Measurements from ENCODE around the gene DLX6. TPM values are rescaled to one million over a fixed set of nuclear protein-coding genes. Genes with fewer than 3 reads are reported as not detected.

The DLX6 gene
- total RNA-seq, 1 experiment from 2014 or later = 3.4 TPM

DNA sequence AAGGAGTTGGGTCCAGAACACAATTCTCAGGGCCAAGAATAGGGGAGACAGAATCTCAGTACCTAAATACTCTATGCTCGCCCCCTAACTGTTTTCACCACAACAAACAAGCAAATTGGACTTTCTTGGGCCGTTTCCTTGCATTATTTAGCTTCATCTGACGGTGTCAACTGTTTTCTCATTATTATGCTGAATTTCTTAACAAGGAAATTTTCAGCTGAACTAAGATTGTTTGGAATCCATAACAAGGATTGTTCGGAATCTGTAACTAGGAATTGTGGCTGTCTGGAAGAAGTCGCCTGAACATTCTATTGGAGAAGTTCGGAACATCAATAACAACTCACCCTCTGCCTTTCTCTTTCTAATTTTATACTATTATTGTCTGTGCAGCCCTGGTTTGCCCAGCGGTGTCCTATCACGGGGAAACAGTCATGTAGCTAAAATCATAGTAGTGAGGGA is 15.5 kb upstream of the DLX6 start:
- Histone ChIP-seq H3K36me3 (no peaks in the 10 kb centered on the region), H3K9me3 (replicated peaks) (no peaks in the 10 kb centered on the region), H3K27ac (no peak overlapping the region), H3K4me1 (no peaks in the 10 kb centered on the region), H3K27me3 (no peaks in the 10 kb centered on the region), H3K4me3 (no peak overlapping the region)
- no peak for DNase-seq

DNA sequence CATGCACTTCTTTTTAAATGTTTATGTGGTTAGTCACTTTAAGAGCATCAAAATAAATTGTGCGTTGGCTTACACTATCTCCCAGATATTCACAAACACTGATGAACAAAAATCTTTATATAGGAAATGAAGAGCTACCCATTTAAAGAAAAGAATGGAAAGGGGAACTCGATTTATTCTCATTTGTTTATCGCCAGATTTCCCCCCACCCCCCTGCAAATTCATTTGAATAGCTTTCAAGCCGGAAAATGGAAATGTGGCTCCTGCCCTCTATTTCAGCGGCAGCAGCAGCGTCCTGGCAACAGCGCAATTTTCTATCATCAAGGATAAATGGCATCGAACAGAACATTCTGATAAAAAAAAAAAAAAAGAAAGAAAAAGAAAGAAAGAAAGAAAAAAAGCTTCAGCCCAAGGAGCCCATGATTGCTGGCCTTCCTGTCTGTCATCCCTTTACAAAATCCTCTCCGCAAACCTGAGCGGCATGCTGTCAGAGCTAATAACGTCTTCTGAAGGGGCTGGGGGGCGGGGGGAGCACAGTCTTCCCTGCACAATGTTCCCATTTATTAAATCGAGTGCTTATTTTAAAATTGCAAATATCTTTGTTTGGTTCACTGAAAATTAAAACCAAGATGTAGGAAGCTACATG is 13.7 kb upstream of the DLX6 start:
- Histone ChIP-seq H3K9me3 (replicated peaks) (no peaks in the 10 kb centered on the region), H3K27ac (no peak overlapping the region), H3K36me3 (no peaks in the 10 kb centered on the region), H3K4me3 (no peak overlapping the region), H3K27me3 (no peaks in the 10 kb centered on the region), H3K4me1 (no peaks in the 10 kb centered on the region)
- DNase-seq = no peak

DNA sequence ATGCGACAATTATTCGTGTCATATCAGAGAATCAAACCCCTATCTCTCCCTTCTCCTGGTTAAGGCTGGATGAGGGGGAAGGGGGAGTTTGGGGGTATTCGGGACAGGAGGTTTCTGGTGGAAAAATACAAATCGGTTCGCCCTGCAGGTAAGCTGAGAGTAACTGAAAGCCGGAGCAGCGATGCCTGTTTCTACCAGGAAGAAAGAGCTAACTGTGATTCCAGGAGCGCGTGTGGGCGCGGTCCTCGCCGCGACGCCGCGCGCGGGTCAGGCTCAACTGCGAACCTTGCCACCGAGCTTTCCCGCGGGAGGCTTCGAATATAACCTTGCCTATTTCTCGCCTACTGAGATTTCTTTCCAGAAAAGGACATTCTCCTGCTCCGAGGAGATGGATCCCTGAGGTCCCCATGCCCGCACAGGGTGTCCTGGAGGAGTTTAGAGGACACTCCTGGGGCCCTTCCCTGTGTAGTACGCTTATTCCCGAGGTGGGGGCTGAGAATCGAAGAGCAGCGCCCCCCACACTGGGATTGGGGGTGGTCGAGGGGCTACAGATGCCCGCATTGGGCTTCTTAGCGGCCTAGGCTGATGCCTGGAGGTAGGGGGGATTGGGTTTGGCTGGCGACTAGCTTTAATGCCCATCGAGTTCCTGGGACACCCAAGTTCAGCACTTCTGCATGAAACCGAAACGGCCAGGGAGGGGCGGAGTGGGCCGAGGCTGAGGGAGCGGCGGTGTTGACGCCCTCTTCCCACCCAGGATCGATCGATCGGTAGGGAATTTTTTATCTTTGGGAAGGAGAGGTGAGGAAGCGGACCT is 13.0 kb upstream of the DLX6 start:
- no peaks in the 10 kb centered on the region for H3K4me1 ChIP-seq
- H3K9me3 ChIP-seq (replicated peaks) = no peaks in the 10 kb centered on the region
- H3K27ac ChIP-seq = no peak overlapping the region
- no peaks in the 10 kb centered on the region for H3K27me3 ChIP-seq
- H3K36me3 ChIP-seq = no peaks in the 10 kb centered on the region
- DNase-seq = no peak
- H3K4me3 ChIP-seq = no peak overlapping the region

DNA sequence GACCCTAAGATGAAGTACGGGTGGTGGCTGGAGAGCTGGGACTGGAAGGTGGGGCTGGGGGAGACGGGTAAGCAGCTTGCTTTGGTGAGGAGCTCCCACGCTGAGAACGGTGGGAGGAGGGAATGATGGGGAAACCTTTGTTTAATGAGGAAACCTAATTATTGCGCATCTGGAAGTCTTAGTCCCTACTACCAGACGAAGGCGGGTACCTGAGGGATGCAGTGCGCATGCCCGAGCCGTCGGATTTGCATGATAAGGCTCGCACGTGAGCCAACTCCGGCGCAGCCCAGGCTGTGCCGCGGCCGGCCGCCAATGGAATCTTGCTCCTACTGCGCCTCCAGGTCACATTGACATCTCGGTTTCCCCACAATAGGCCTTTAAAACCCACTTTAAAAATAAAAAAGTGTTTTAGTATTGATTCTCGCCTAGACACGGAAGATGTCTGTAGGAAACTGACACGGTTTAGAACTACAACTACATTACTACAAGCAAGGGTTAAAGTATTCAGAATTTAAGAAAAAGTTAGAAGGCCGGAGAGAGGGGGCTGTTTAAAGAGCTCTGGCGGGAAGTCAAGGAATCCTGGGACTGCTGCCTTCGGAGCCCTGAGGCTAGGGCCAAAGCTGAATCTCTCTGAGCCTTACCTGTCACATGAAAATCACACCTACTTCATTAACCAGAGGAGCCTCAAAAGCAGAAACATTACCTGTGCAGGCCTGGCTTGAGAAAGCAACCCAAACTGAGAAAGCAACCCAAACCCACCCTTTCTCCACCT is 12.1 kb upstream of the DLX6 start:
- no peaks in the 10 kb centered on the region for H3K9me3 ChIP-seq (replicated peaks)
- no peaks in the 10 kb centered on the region for H3K36me3 ChIP-seq
- no peak overlapping the region for H3K27ac ChIP-seq
- H3K4me1 ChIP-seq = no peaks in the 10 kb centered on the region
- no peak overlapping the region for H3K4me3 ChIP-seq
- H3K27me3 ChIP-seq = no peaks in the 10 kb centered on the region
- DNase-seq = no peak

DNA sequence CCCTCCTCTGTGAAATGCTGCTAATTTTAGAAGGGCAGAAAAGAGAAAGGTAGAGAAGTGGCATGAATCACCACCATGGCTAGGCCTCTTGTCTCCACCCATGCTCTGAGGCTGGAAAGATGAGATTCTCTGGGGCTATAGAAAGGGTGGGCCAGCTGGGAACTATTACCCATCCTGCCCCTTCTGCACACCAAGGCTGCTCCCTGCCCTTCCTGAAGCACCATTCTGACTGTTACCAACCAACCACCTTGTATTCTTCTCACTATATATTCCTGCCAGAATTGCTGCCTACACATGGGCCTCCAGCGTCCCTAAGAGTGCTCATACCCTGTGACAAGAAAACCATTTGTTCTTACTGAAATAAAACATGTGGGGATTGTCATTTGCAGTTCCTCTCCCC is 11.4 kb upstream of the DLX6 start:
- H3K36me3 ChIP-seq = no peaks in the 10 kb centered on the region
- no peak overlapping the region for H3K4me3 ChIP-seq
- H3K9me3 ChIP-seq (replicated peaks) = no peaks in the 10 kb centered on the region
- no peak overlapping the region for H3K27ac ChIP-seq
- no peaks in the 10 kb centered on the region for H3K4me1 ChIP-seq
- H3K27me3 ChIP-seq = no peaks in the 10 kb centered on the region
- no peak for DNase-seq

DNA sequence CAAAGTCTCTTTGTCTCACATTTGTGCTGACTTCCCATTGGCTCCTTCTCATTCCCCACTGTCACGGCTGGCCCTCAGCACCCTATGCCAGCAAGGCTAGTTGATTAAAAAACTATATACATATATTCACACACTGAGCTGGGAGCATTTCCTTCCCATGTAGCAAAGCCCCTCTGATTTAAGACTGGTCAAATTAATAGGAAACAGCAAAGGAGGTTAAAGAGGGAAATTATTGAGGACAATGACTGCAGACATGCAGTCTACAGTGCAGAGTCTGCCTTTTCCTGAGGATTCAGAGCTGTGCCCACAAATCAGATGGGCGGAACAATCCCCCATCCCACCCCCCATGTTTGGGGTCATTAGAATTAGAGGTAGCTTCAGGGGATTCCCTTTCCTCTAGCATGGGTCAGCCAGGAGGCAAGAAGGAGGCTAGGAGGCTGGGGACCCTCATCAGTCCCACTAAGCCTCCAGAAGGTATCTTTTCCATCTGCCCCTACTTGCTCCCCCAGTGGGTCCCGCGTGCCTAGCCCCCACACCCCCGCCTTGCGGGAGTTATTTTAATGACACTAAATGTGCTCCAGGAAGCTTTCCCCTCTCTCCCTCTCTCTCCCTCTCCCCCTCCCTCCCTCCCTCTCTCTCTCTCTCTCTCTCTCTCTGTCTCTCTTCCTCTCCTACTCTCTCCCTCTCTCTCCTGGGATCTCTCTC is 9.8 kb upstream of the DLX6 start:
- no peak overlapping the region for H3K27ac ChIP-seq
- H3K4me3 ChIP-seq = 0 out of 2 replicates have a peak overlapping the region, but pooled peaks have one; percentile 15
- no peaks in the 10 kb centered on the region for H3K36me3 ChIP-seq
- no peaks in the 10 kb centered on the region for H3K9me3 ChIP-seq (replicated peaks)
- H3K27me3 ChIP-seq = no peaks in the 10 kb centered on the region
- no peaks in the 10 kb centered on the region for H3K4me1 ChIP-seq
- DNase-seq = peak in 1 of 2 experiments; percentile 22

DNA sequence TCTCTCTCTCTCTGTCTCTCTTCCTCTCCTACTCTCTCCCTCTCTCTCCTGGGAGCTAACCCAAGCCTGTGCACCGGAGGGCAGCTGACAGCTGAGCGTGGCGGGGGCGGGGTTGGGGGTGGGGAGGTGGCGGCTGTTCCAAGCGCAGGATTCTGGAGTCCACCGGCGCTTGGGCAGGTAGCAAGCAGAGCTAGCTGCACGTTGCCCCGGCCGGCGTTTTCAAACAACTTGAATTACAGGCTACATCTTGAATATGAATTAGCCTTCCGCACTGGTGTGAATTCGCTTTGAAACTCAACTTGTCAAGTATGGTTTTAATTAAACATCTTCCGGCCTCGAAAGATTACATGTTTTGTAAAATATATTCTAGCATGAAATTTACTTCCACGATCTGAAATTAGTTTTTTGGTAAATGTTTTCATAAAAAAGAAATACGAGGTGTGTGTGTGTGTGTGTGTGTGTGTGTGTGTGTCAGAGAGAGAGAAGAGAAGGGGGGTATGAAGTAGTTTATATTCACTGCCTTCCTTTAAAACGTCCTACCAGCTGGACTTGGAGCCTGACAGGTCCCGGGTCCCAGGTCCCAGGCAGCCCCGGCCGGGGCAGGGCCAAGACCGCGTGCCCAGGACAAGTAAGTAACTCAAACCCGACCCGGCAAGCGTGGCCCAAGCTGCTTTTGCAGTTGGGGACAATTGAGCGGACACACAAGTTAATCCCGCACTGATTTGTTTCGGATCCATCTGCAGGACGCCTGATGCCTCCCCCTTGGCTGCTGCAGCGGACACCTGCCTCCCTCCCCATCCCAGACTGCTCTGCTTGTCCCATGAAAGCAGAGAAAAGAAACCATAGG is 9.0 kb upstream of the DLX6 start:
- no peak overlapping the region for H3K27ac ChIP-seq
- no peaks in the 10 kb centered on the region for H3K27me3 ChIP-seq
- no peaks in the 10 kb centered on the region for H3K36me3 ChIP-seq
- 0 out of 2 replicates have a peak overlapping the region, but pooled peaks have one; percentile 14 for H3K4me3 ChIP-seq
- H3K9me3 ChIP-seq (replicated peaks) = no peaks in the 10 kb centered on the region
- no peaks in the 10 kb centered on the region for H3K4me1 ChIP-seq
- DNase-seq = peak; percentile 38 to 58

DNA sequence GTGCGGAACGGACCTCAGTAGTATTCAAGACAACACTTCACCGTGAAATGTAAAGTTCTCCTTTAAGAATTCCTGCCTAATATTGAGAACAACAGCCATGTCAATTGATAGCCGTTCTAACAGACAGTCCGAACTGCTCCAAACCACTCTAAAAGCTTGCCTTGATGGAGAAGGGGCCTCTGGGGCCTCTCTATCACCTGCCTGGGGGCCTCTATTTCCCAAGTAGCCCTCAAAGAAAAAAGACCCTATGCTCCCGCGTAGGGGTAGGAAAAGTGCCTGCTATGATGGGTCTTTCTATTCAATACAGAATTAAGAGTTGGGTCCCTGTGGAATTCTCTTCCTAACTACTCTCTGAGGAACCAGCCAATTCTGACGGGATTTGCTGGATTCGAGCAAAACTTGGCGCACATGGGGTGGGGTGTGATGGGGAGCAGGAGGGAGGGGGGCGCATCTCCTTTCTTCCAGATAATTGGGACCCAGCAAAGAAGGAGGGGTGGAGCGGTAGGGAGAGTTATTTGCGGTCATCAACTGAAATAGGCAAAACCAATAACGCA is 8.3 kb upstream of the DLX6 start:
- Histone ChIP-seq H3K36me3 (no peaks in the 10 kb centered on the region), H3K9me3 (replicated peaks) (no peaks in the 10 kb centered on the region), H3K4me3 (no peak overlapping the region), H3K4me1 (no peaks in the 10 kb centered on the region), H3K27ac (no peak overlapping the region), H3K27me3 (no peaks in the 10 kb centered on the region)
- no peak for DNase-seq

DNA sequence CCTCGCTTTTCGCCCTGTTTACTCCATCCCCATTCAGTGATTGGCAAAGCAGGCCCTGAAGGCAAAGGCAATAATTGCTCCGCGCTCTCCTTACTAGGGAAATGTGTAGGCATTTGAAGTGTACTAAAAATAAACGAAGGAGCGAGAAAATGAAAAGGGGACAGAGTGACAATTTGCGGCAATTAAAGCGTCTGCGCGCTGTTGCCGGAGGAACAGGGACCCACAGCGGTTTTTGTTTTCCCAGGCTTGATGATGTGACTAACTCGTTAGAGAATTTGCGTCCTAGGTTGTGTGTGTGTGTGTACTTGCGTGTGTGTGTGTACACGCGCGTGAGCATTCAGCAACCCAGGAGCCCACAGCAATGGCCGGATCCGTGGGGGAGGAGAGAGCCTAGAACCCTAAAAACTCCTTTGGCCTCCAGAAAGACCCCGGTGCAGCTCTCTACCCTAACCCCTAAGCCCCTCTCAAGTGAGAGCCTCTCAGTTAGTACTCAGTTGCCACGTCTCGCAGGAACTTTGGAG is 7.8 kb upstream of the DLX6 start:
- H3K4me1 ChIP-seq = no peaks in the 10 kb centered on the region
- H3K4me3 ChIP-seq = no peak overlapping the region
- H3K36me3 ChIP-seq = no peaks in the 10 kb centered on the region
- H3K27me3 ChIP-seq = no peaks in the 10 kb centered on the region
- no peaks in the 10 kb centered on the region for H3K9me3 ChIP-seq (replicated peaks)
- DNase-seq = no peak
- H3K27ac ChIP-seq = no peak overlapping the region

DNA sequence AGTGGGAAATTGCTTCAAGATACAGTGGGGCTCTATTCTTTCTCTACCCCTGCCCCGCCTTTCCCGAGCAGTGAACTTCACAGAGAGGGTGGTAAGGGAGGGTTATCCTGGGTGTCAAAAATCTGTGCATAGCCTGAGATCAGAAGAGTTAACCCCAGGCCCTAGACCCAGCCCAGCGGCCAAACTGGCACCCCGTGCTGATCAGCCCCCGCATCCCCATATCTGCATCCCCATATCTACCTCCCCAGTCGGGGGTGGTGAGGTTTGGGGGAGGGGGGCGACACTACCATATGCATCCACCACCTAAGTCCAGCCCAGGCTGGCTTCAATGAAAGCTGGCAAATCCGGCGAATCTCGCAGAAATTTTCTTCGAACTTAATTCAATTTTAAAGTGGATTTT is 7.0 kb upstream of the DLX6 start:
- no peak for DNase-seq
- no peaks in the 10 kb centered on the region for H3K27me3 ChIP-seq
- no peak overlapping the region for H3K27ac ChIP-seq
- no peaks in the 10 kb centered on the region for H3K4me1 ChIP-seq
- H3K9me3 ChIP-seq (replicated peaks) = no peaks in the 10 kb centered on the region
- H3K36me3 ChIP-seq = no peaks in the 10 kb centered on the region
- H3K4me3 ChIP-seq = no peak overlapping the region

DNA sequence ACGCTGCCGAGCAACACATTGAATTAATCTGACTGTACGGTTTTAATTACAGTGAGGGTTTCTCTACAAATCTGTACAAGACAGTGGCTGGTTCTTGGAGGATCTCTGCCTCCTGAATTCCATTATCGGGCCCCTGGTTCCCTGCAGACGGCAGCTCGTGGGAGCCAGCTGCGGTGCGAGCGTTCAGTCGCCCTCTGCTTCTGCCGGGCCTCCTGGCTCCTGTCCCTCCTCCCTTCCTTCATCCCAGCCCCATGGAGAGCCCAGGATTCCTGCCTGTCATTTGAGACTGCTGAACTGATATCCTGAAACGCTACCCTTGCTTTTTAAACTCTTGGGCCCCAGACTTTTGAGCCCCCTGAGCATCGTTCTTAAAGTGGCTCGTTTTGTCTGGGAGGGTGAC is 6.6 kb upstream of the DLX6 start:
- Histone ChIP-seq H3K9me3 (replicated peaks) (no peaks in the 10 kb centered on the region), H3K4me1 (no peaks in the 10 kb centered on the region), H3K27me3 (no peaks in the 10 kb centered on the region), H3K36me3 (no peaks in the 10 kb centered on the region), H3K27ac (no peak overlapping the region), H3K4me3 (no peak overlapping the region)
- peak in 1 of 2 experiments; percentile 38 for DNase-seq

DNA sequence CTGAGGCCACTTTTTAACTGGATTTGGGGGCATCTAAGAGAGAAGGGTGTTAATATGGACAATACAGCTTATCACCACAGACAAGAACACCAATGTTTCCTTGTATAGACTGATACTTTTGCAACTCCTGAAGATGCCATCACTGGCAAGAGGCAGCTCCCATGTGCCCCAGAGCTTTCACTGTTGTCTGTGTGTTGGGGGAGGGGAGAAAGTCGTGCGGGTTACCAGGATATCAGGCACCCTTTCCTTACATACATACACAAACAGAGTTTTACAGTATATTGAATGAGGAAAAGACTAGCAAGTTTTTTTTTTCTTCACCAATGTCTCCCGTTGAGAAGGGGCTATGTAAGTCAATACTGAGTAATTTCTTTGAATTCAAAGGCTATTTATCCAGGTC is 4.1 kb upstream of the DLX6 start:
- no peaks in the 10 kb centered on the region for H3K27me3 ChIP-seq
- no peaks in the 10 kb centered on the region for H3K4me1 ChIP-seq
- H3K4me3 ChIP-seq = no peak overlapping the region
- no peaks in the 10 kb centered on the region for H3K36me3 ChIP-seq
- no peak overlapping the region for H3K27ac ChIP-seq
- DNase-seq = no peak
- H3K9me3 ChIP-seq (replicated peaks) = no peaks in the 10 kb centered on the region

DNA sequence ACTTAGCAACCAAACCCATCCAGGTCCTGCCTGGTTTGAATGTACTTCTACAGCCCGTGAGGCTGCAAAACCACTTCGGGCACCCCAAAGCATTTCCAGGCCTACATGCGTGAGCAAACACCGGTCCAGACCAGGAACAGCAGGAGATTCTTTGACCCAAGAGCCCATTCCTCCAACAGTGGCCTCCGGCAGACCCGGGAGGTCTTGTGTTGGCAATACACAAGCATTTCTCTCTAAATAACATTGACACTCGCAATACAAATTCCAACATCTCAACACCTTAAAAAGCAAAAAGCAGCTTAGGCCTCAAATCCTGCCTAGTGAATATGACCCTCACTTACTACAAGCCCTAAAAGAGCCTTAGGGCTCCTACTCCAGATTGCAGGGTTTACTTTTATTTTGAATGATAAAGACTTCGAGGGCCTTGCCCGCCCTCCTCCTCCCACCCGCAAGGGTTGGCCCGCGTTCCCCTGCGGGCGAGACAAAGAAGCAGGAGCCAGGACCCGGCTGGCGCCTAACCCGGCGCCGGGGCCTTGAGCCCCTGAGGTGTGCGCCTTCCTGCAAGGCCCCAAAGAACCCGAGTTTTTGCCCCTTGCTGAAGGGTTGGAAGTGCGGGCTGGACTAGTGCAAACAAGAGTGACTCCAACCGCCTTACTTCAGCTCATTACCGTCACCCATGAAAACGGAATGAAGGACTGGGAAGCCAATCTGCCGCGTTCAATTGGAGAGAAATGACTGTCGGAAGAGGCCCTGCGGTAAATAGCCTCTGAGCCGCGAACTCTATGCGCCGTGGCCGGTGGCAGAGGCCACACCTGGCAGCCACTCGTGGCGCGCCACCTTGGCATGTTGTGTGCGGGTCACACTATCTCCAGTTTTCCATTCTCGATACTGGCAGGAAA is 3.4 kb upstream of the DLX6 start:
- H3K27me3 ChIP-seq = no peaks in the 10 kb centered on the region
- H3K9me3 ChIP-seq (replicated peaks) = no peaks in the 10 kb centered on the region
- no peak overlapping the region for H3K27ac ChIP-seq

More for the DNA sequence above, 3.4 kb upstream of the DLX6 start:
- DNase-seq = no peak
- H3K4me1 ChIP-seq = no peaks in the 10 kb centered on the region
- no peaks in the 10 kb centered on the region for H3K36me3 ChIP-seq
- H3K4me3 ChIP-seq = no peak overlapping the region

Measured in SJCRH30 (cell line).